Heart right ventricle (tissue), 16 donors: ENCODE results near the gene OCEL1. TPM values are rescaled to one million over a fixed set of nuclear protein-coding genes. Genes with fewer than 3 reads are reported as not detected.

Source experiments
- ATAC-seq, 8 donors: fragments of 200-7000 bp; cut with Tn5 transposase; one replicate each; pipeline ENCODE4 v1.9.1; 2020; ENCODE audit warnings: mild to moderate bottlenecking in 8 of 8, moderate library complexity in 8 of 8, moderate number of reproducible peaks in 1 of 8
- DNase-seq, 2 donors: peaks; one replicate each; pipeline ENCODE4 v3.0.0-alpha.2; 2020
- H3K27ac ChIP-seq, 10 donors: fragments of 200-600 bp; sonication (generic) in 2 of 10; one replicate each; pipeline versions ENCODE4 v1.5.0 to v1.8.0; 2020 to 2022; ENCODE audit warnings: mild to moderate bottlenecking in 3 of 10
- H3K27me3 ChIP-seq, 7 donors: fragments of 200-600 bp; one replicate each; pipeline ENCODE4 v1.8.0; 2021 to 2022; ENCODE audit warnings: mild to moderate bottlenecking in 2 of 7
- H3K36me3 ChIP-seq, 9 donors: fragments of 200-600 bp; sonication (generic) in 1 of 9; one replicate each; pipeline versions ENCODE4 v1.5.0 to v1.8.0; 2020 to 2022; ENCODE audit warnings: mild to moderate bottlenecking in 2 of 9
- H3K4me1 ChIP-seq, 9 donors: fragments of 200-600 bp; sonication (generic) in 1 of 9; one replicate each; pipeline versions ENCODE4 v1.5.0 to v1.8.0; 2020 to 2022; ENCODE audit warnings: mild to moderate bottlenecking in 4 of 9
- H3K4me3 ChIP-seq, 10 donors: fragments of 200-600 bp; sonication (generic) in 2 of 10; one replicate each; pipeline versions ENCODE4 v1.5.0 to v1.8.0; 2020 to 2022; ENCODE audit warnings: mild to moderate bottlenecking in 7 of 10, moderate library complexity in 2 of 10
- H3K9me3 ChIP-seq, 11 donors: fragments of 200-600 bp in 10 of 11; sonication (generic) in 2 of 11; one replicate each; pipeline versions ENCODE4 v1.5.0 to v1.8.0; 2013 to 2022; ENCODE audit warnings: mild to moderate bottlenecking in 2 of 11, control low read depth in 1 of 11, moderate library complexity in 1 of 11
- WGBS, 2 donors: extraction: QIAGEN DNeasy Blood & Tissue Kit; methylation state at CpG; one replicate each; pipeline ENCODE4 v1.1.7; 2013; ENCODE audit warnings: inconsistent platforms in 1 of 2; 5-methylcytosine and 5-hydroxymethylcytosine counted together
- intact Hi-C, 10 donors: fragments of 100-400 bp; cut with DNase I; formaldehyde crosslinking; loops; one replicate each; pipeline versions ENCODE4 v1.11.1 to v1.14.2; 2022
- polyA plus RNA-seq, 2 donors: library from polyadenylated mRNA; stranded (reverse); fragments of 200-250 nt; gene quantifications; one replicate each; pipeline ENCODE4 v1.2.3, GENCODE V29; 2013
- total RNA-seq, 10 donors: library from RNA; stranded (reverse); fragmentation: NEBNext Ultra II Directional in 3 of 10; extraction: Animal tissue kit (Norgen Biotek cat#: 25700) in 3 of 10; gene quantifications; one replicate each; pipeline versions ENCODE4 v1.2.1 to v1.2.4, GENCODE V29; 2021 to 2023
- TF ChIP-seq, protein P1 (sequence below), 9 donors: fragments of 200-600 bp; sonication (generic) in 2 of 9; IDR thresholded peaks; one replicate each; pipeline versions ENCODE4 v1.5.0 to v1.8.0; 2021 to 2022; ENCODE audit warnings: antibody characterized with exemption in 9 of 9, mild to moderate bottlenecking in 5 of 9, moderate library complexity in 1 of 9
- donor health status: Arrhythmogenic right ventricular cardiomyopathy.
- donor health status: ischemic (EF 13 %, LVEDD 7.1; RV severe dilation, severe dysfunction).
- donor health status: healthy with polysubstance abuse.
- donor health status: DM: no; HTN: yes; CAD: no.
- donor health status: DM: no; HTN: no; CAD: no.
- donor health status: ischemic (EF 25% LVEDD 6.9; RV normal size, moderate dysfunction).
- donor health status: ischemic (EF 25% LVEDD 5.7; RV mildly dilated, moderate dysfunction).
- donor health status: healthy.
- donor health status: DM: yes; HTN: yes; CAD: no.
- donor health status: Ischemic cardiomyopathy.
- donor health status: ischemic (EF 35%, LVEDD 5.7; RV mildly dilated, moderate dysfunction).
- donor health status: nonischemic (EF 11% LVEDD 7.7; RV severe dilation, severe dysfunction).
- donor health status: DM: yes; HTN: yes; CAD: no.
- donor health status: PGD.
- donor health status: ischemic (EF 29% LVEDD 5.4; RV normal size, mild dysfunction).
- donor health status: nonischemic (EF 23%, LVEDD 6.1; RV moderate dilation, normal function).

The OCEL1 gene
- total and polyA plus RNA-seq, 12 donors: 7.2 to 47.4 (median 15.3) TPM

DNA sequence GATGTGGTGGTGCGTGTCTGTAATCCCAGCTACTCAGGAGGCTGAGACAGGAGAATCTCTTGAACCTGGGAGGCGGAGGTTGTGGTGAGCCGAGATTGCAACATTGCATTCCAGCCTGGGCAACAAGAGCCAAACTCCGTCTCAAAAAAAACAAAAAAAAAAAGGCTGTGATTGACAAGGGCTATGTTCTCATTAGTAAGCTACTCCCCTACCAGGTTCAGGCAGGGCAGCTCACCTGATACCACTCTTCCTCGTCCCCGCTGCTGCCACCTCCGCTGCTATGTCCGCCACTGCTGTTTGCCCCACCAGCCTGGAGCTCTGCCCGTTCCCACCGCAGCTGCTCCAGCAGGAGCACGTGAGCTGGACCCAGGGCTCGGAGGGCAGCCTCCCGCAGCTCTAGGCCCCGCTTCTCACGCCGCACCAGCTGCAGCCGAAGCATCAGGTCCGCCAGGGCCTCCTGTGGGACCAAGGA lies 29.2 kb downstream of the OCEL1 start:
- Histone ChIP-seq H3K4me1 (no peaks in the 10 kb centered on the region), H3K27ac (no peak overlapping the region), H3K27me3 (no peaks in the 10 kb centered on the region), H3K9me3 (peaks cover 0 to 16% (median 6%) of the 10 kb centered on the region in 11 donors), H3K4me3 (no peak overlapping the region), H3K36me3 (peaks cover 0 to 90% (median 0%) of the 10 kb centered on the region in 9 donors)
- ATAC-seq (no peak), DNase-seq (no peak)
- TF ChIP-seq, protein P1, sequence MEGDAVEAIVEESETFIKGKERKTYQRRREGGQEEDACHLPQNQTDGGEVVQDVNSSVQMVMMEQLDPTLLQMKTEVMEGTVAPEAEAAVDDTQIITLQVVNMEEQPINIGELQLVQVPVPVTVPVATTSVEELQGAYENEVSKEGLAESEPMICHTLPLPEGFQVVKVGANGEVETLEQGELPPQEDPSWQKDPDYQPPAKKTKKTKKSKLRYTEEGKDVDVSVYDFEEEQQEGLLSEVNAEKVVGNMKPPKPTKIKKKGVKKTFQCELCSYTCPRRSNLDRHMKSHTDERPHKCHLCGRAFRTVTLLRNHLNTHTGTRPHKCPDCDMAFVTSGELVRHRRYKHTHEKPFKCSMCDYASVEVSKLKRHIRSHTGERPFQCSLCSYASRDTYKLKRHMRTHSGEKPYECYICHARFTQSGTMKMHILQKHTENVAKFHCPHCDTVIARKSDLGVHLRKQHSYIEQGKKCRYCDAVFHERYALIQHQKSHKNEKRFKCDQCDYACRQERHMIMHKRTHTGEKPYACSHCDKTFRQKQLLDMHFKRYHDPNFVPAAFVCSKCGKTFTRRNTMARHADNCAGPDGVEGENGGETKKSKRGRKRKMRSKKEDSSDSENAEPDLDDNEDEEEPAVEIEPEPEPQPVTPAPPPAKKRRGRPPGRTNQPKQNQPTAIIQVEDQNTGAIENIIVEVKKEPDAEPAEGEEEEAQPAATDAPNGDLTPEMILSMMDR (IDR thresholded peaks at IDR 0.05): no peak
- intact Hi-C loops: no loop called here
- WGBS, 2 donors: 73 to 75% methylated on average over 18 of the region's 18 CpGs

DNA sequence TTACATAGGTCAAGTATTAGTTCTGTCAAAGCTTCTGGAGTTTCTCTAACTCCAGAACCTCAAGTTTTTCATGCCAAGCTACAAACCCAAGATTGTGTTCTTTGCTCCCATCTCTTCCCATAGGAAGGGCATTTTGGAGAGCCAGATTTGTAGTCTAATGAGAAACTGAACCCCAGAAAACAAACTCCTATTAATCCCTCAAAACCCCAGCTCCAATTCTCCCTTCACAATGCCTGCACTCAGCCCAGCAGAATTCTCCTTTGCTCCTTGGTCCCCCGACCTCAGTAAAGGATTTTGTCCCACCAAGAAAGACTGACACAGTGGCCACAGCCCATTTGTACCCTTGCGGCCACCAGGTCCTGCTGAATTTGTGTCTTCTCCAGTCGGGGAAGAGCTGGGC lies 30.1 kb downstream of the OCEL1 start:
- H3K4me1 ChIP-seq: peaks cover 0 to 9% (median 0%) of the 10 kb centered on the region in 9 donors
- ATAC-seq (no peak), DNase-seq (no peak)
- peaks cover 0 to 85% (median 0%) of the 10 kb centered on the region in 9 donors for H3K36me3 ChIP-seq
- no peak overlapping the region for H3K4me3 ChIP-seq
- WGBS, 2 donors: 86 to 87% methylated on average over 3 of the region's 3 CpGs
- TF ChIP-seq, protein P1 (IDR thresholded peaks at IDR 0.05): no peak
- no peak overlapping the region for H3K27ac ChIP-seq
- H3K27me3 ChIP-seq: no peaks in the 10 kb centered on the region
- intact Hi-C loops: no loop called here
- peaks cover 0 to 16% (median 6%) of the 10 kb centered on the region in 11 donors for H3K9me3 ChIP-seq

DNA sequence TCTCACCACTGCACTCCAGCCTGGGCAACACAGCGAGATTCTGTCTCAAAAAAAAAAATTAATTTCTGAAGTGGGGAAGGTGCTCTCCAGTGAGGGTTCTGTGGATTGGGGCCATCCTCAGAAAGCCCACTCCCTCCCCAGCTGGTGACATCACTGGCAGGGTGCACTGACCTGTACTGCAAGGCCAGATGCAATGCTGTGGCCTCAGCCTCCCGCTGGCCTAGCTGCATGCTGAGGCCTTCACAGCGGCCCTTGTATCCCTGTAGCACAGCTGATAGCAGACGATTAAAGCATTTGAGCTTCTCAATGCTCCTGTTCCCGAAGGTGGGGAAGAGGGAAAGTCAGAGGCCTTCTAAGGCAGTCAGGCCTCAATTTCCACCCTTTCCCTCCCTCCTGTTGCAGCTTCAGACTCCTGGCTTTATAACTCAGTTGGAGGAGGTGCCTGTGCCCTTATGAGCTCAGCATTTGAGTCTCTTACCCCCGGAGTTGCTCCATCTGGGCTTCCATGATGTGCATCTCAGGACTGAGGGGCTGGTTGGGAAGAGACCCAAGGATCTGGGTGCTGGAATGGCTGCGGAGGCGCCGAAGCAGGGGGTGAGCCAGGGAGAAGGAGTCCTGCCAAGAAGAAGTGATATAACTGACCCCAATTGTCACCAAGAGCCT lies 33.2 kb downstream of the OCEL1 start:
- Histone ChIP-seq H3K27me3 (no peaks in the 10 kb centered on the region), H3K4me3 (no peak overlapping the region), H3K4me1 (peaks cover 0 to 21% (median 4%) of the 10 kb centered on the region in 9 donors), H3K27ac (no peak overlapping the region), H3K36me3 (peaks cover 0 to 55% (median 0%) of the 10 kb centered on the region in 9 donors), H3K9me3 (peaks cover 0 to 16% (median 6%) of the 10 kb centered on the region in 11 donors)
- intact Hi-C loops: no loop called here
- ATAC-seq: no peak
- TF ChIP-seq, protein P1 (IDR thresholded peaks at IDR 0.05): no peak
- WGBS, 2 donors: 93 to 95% methylated on average over 9 of the region's 9 CpGs
- DNase-seq: no peak

DNA sequence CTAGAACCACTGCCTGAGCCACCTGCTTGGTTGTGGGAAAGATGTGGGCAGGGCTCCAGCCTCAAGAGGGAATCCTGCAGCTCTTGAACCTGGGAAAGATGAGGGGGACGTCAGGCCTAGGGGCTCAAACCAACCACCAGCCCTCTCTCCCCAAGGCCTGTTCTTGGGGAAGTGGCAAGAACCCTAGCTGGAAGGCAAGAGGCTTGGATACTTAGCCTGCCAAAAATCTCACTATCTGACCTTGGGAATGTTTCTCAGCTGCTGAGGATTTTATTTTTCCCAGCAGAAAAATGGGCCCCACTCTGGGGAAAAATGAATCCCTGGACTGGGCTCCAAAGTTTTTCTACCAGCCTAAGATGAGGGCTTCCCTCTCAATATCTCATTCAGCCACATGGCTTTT lies 33.9 kb downstream of the OCEL1 start:
- intact Hi-C loops: loop anchor here in 1 of 10 donors (2.0 kb wide), 1 partner anchor 23 kb away; no protein-coding TSS in a partner anchor
- ATAC-seq: no peak
- DNase-seq: no peak
- Histone ChIP-seq H3K4me1 (peaks cover 0 to 24% (median 4%) of the 10 kb centered on the region in 9 donors), H3K9me3 (peaks cover 0 to 16% (median 6%) of the 10 kb centered on the region in 11 donors), H3K27me3 (no peaks in the 10 kb centered on the region), H3K4me3 (no peak overlapping the region), H3K36me3 (peaks cover 0 to 48% (median 0%) of the 10 kb centered on the region in 9 donors), H3K27ac (no peak overlapping the region)
- TF ChIP-seq, protein P1 (IDR thresholded peaks at IDR 0.05): no peak
- WGBS, 2 donors: 29 to 64% methylated on average over 1 of the region's 1 CpG
